NB4 (cell line): Measurements from ENCODE around the gene ACSL3.

Experiments
- DNase-seq: peaks from one replicate; pipeline ENCODE4 v3.0.0; 2010; ENCODE audit warnings: low read depth
- H3K4me3 ChIP-seq: one replicate; pipeline ENCODE4 v1.5.1; 2011; ENCODE audit warnings: mild to moderate bottlenecking, low read depth, low read length, moderate library complexity
- CTCF ChIP-seq: IDR thresholded peaks from one replicate; pipeline ENCODE4 v1.5.1; 2012; ENCODE audit warnings: low read depth, low read length
- MYC ChIP-seq: IDR thresholded peaks from 2 replicates; pipeline ENCODE4 v1.6.1; 2011; ENCODE audit warnings: low read depth, low read length
- POLR2A ChIP-seq: IDR thresholded peaks from 2 replicates; pipeline ENCODE4 v1.6.1; 2011; ENCODE audit warnings: mild to moderate bottlenecking; ENCODE audit not compliant: insufficient read length; ENCODE audit errors: extremely low read depth
- TF ChIP-seq, protein P1 (sequence below): IDR thresholded peaks from 2 replicates; pipeline ENCODE4 v1.6.1; 2011; ENCODE audit warnings: low read depth, low read length

ACSL3 gene

DNA sequence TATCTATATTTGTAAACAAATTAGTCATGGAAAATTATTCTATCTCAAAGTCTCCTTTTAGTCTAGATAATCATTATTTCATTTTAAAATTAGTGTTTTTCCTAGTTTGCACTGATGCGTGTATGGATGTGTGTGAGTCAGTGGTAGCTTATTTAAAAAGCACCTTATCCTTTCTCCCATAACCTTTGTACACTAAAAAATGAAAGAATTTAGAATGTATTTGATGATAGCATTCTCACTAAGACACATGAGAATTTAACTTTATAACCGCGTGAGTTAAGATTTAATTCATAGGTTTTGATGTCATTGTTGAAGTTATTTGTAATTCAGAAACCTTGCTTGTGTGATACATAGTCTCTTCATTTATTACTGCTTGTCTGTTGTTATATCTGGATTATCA, 81.7 kb downstream of the ACSL3 start:
- H3K4me3 ChIP-seq: no peak overlapping the region
- no peak for DNase-seq
- TF ChIP-seq POLR2A: no peak
- TF ChIP-seq MYC: no peak

GRCh38 chr2:222942977-222943376, 82.1 kb downstream of the ACSL3 start:
- DNase-seq: no peak
- TF ChIP-seq MYC (no peak), CTCF (no peak), POLR2A (no peak)
- no peak overlapping the region for H3K4me3 ChIP-seq

- no peak overlapping the region for H3K4me3 ChIP-seq
- DNase-seq: no peak
- TF ChIP-seq MYC: no peak
- TF ChIP-seq CTCF: no peak
- TF ChIP-seq, protein P1, sequence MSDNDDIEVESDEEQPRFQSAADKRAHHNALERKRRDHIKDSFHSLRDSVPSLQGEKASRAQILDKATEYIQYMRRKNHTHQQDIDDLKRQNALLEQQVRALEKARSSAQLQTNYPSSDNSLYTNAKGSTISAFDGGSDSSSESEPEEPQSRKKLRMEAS: no peak
- TF ChIP-seq POLR2A: no peak
These were observed 83.0 kb downstream of the ACSL3 start for GRCh38 chr2:222943820-222944219.

GRCh38 chr2:222944552-222944951, 83.7 kb downstream of the ACSL3 start:
- no peak for TF ChIP-seq MYC
- TF ChIP-seq POLR2A: no peak
- no peak for TF ChIP-seq CTCF
- TF ChIP-seq, protein P1: no peak
- H3K4me3 ChIP-seq: no peak overlapping the region
- DNase-seq: no peak

- no peak overlapping the region for H3K4me3 ChIP-seq
- DNase-seq: no peak
- TF ChIP-seq CTCF (no peak), MYC (no peak), POLR2A (no peak)
- TF ChIP-seq, protein P1: no peak
These were observed 84.3 kb downstream of the ACSL3 start for GRCh38 chr2:222944971-222945740.

DNA sequence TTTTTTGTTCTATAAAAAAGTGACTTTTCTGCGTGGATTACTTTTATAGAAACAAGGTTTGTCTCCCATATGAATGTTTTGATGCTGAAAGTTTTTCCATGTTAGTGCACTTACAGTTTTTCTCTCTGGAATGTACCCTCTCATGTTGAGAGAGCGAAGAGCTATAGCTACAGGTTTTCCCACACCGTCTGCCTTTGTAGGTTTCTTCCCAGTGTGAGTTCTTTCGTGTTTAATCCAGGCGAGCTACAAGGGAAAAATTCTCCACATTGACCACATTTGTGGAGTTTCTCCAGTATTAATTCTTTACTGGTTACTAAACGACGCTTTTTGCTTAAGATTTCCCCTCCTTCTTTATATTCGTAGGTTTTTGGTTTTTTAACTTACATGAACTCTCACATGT, 85.1 kb downstream of the ACSL3 start:
- DNase-seq: no peak

More for the DNA sequence above, 85.1 kb downstream of the ACSL3 start:
- no peak for TF ChIP-seq MYC
- no peak for TF ChIP-seq POLR2A
- TF ChIP-seq CTCF: no peak
- TF ChIP-seq, protein P1: no peak
- no peak overlapping the region for H3K4me3 ChIP-seq
